Testis (tissue), 3 donors: ENCODE measurements around the gene SLC30A1. TPM values are rescaled to one million over a fixed set of nuclear protein-coding genes. Genes with fewer than 3 reads are reported as not detected.
A peak's percentile ranks its signal among the peaks of the same experiment; 100 is the strongest.

Experiments used
- DNase-seq: peaks from one replicate; pipeline ENCODE4 v3.0.0-alpha.2; 2019
- H3K27ac ChIP-seq, 2 donors: fragments of 200-600 bp; sonication (generic); one replicate each; pipeline ENCODE4 v1.5.1; 2019
- H3K27me3 ChIP-seq: fragments of 200-600 bp; sonication (generic); one replicate; pipeline ENCODE4 v1.5.1; 2019
- H3K36me3 ChIP-seq: fragments of 200-600 bp; sonication (generic); one replicate; pipeline ENCODE4 v1.5.1; 2017; ENCODE audit warnings: low read depth; ENCODE audit errors: missing control alignments
- H3K4me1 ChIP-seq: fragments of 200-600 bp; sonication (generic); one replicate; pipeline ENCODE4 v1.5.1; 2019
- H3K4me3 ChIP-seq, 2 donors: fragments of 200-600 bp; sonication (generic); one replicate each; pipeline ENCODE4 v1.5.1; 2017 to 2019
- H3K9me3 ChIP-seq: fragments of 200-600 bp; sonication (generic); one replicate; pipeline ENCODE4 v1.5.1; 2017
- POLR2A ChIP-seq: fragments of 450-650 bp; IDR thresholded peaks from one replicate; pipeline ENCODE4 v1.6.1; 2017; ENCODE audit warnings: antibody characterized with exemption, mild to moderate bottlenecking, moderate library complexity
- WGBS, 2 donors: methylation state at CpG; one replicate each; pipeline ENCODE4 v1.1.5; 2018; 5-methylcytosine and 5-hydroxymethylcytosine counted together
- intact Hi-C: fragments of 100-400 bp; cut with DNase I; formaldehyde crosslinking; loops from one replicate; pipeline ENCODE4 v1.15.1; 2023; ENCODE audit warnings: low total_unique reads
- polyA plus RNA-seq: library from polyadenylated mRNA; stranded (reverse); fragments of 350-450 nt; fragmentation: Illumina TruSeq; extraction: RNeasy Lipid Tissue Mini Kit (QIAGEN cat#74804); gene quantifications from one replicate; pipeline ENCODE4 v1.2.3, GENCODE V29; 2014; ENCODE audit warnings: low read depth, low replicate concordance; ENCODE audit not compliant: insufficient read depth
- total RNA-seq, 2 donors: library from RNA; depleted of rRNA; stranded (reverse); fragments of >200 nt; gene quantifications; one replicate each; pipeline ENCODE4 v1.2.3, GENCODE V29; 2016
- TF ChIP-seq, protein P1 (sequence below), 3 experiments: fragments of 450-650 bp in 2 of 3; fragments of 200-600 bp in 1 of 3; sonication (generic) in 1 of 3; IDR thresholded peaks; one replicate each; pipeline ENCODE4 v1.5.1; 2016 to 2019; ENCODE audit warnings: antibody characterized with exemption in 3 of 3, mild to moderate bottlenecking in 2 of 3, moderate library complexity in 1 of 3

The SLC30A1 gene
- total and polyA plus RNA-seq, 3 donors from 2014 or later, result 29.4 to 37.3 (median 33.3) TPM

DNA sequence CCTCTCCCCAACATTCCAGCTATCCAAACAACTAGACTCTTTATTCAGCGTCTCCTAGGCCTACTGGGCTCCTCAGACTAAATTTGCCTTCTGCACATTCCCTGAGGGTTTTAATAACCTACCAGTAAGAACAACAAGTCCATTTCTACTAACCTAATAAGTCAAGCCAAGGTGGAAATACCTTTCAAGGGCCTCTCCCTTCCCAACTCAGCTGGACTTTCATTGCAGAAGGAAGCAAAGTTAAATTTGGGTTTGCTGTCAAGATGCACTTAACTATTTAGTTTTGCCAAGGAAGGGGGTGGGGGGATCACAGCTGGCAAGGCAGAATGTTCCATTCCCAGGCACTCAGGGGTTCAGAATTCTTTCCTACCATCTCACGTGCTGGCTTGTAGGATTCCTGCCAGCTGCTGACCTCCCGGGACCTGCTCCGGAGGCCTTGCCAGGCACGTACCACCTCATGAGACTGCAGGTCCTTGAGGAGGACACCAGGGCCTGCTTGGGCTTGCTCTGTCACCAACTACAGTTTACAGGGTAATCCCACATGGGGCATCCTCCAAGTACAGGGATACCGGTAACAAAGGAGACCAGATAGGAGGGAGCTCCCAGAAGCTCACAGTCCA lies 29.8 kb downstream of the SLC30A1 start:
- TF ChIP-seq, protein P1, sequence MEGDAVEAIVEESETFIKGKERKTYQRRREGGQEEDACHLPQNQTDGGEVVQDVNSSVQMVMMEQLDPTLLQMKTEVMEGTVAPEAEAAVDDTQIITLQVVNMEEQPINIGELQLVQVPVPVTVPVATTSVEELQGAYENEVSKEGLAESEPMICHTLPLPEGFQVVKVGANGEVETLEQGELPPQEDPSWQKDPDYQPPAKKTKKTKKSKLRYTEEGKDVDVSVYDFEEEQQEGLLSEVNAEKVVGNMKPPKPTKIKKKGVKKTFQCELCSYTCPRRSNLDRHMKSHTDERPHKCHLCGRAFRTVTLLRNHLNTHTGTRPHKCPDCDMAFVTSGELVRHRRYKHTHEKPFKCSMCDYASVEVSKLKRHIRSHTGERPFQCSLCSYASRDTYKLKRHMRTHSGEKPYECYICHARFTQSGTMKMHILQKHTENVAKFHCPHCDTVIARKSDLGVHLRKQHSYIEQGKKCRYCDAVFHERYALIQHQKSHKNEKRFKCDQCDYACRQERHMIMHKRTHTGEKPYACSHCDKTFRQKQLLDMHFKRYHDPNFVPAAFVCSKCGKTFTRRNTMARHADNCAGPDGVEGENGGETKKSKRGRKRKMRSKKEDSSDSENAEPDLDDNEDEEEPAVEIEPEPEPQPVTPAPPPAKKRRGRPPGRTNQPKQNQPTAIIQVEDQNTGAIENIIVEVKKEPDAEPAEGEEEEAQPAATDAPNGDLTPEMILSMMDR (IDR thresholded peaks at IDR 0.05), result no peak
- TF ChIP-seq POLR2A, result no peak
- Histone ChIP-seq H3K4me3 (no peak overlapping the region), H3K27me3 (no peaks in the 10 kb centered on the region), H3K27ac (no peak overlapping the region), H3K36me3 (no peaks in the 10 kb centered on the region), H3K4me1 (peaks cover 11% of the 10 kb centered on the region), H3K9me3 (no peaks in the 10 kb centered on the region)
- DNase-seq, result peak; percentile 25
- intact Hi-C loops, result no loop called here
- WGBS, 2 donors, result 38 to 70% methylated on average over 6 of the region's 6 CpGs

GRCh38 chr1:211548321-211549091 lies 30.5 kb downstream of the SLC30A1 start:
- peak; percentile 75 for DNase-seq
- 76 to 95% methylated on average over 9 of the region's 9 CpGs for WGBS, 2 donors
- TF ChIP-seq, protein P1 (IDR thresholded peaks at IDR 0.05), result no peak
- TF ChIP-seq POLR2A, result no peak
- Histone ChIP-seq H3K9me3 (no peaks in the 10 kb centered on the region), H3K4me3 (no peak overlapping the region), H3K27ac (no peak overlapping the region), H3K36me3 (no peaks in the 10 kb centered on the region), H3K27me3 (no peaks in the 10 kb centered on the region), H3K4me1 (peaks cover 11% of the 10 kb centered on the region)
- intact Hi-C loops, result no loop called here

GRCh38 chr1:211547710-211548109 lies 31.3 kb downstream of the SLC30A1 start:
- no peaks in the 10 kb centered on the region for H3K36me3 ChIP-seq
- peaks cover 11% of the 10 kb centered on the region for H3K4me1 ChIP-seq
- intact Hi-C loops, result no loop called here
- H3K9me3 ChIP-seq, result no peaks in the 10 kb centered on the region
- 88% methylated on average over 6 of the region's 6 CpGs for WGBS, 2 donors
- H3K27ac ChIP-seq, result no peak overlapping the region
- no peak for TF ChIP-seq POLR2A
- TF ChIP-seq, protein P1 (IDR thresholded peaks at IDR 0.05), result no peak
- no peak for DNase-seq
- no peak overlapping the region for H3K4me3 ChIP-seq
- no peaks in the 10 kb centered on the region for H3K27me3 ChIP-seq

GRCh38 chr1:211546543-211546942 lies 32.4 kb downstream of the SLC30A1 start:
- no peak for DNase-seq
- no peaks in the 10 kb centered on the region for H3K27me3 ChIP-seq

More at GRCh38 chr1:211546543-211546942, 32.4 kb downstream of the SLC30A1 start:
- Histone ChIP-seq H3K4me3 (no peak overlapping the region), H3K9me3 (no peaks in the 10 kb centered on the region), H3K4me1 (peaks cover 12% of the 10 kb centered on the region), H3K36me3 (no peaks in the 10 kb centered on the region), H3K27ac (no peak overlapping the region)
- WGBS, 2 donors, result 20 to 35% methylated on average over 7 of the region's 7 CpGs
- TF ChIP-seq POLR2A, result no peak
- TF ChIP-seq, protein P1 (IDR thresholded peaks at IDR 0.05), result no peak
- intact Hi-C loops, result no loop called here
